ENCODE data around the gene ZNF678.

DNA sequence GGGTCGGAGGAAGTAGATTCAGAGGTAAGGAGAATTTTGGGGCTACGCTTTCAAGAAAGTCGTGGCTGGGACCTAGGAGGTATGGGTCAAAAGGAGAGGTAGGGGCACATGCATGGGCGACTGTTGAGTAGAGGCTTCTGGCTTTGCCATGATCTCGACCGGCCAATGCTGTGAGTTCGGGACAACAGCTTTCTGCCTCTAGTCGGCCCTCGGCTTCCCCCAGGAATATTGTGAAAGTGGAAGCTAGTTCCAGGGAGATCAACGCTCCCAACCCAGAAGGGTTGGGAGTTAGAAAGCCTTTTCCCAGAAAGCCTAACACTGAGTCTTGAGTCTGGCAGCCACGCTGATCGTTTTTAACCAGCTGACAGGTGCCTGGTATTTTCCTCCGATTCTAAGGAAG lies 69.0 kb downstream of the ZNF678 start:
- no peak for TF ChIP-seq ARID2 (IDR thresholded peaks at IDR 0.05)
- TF ChIP-seq, protein P1, sequence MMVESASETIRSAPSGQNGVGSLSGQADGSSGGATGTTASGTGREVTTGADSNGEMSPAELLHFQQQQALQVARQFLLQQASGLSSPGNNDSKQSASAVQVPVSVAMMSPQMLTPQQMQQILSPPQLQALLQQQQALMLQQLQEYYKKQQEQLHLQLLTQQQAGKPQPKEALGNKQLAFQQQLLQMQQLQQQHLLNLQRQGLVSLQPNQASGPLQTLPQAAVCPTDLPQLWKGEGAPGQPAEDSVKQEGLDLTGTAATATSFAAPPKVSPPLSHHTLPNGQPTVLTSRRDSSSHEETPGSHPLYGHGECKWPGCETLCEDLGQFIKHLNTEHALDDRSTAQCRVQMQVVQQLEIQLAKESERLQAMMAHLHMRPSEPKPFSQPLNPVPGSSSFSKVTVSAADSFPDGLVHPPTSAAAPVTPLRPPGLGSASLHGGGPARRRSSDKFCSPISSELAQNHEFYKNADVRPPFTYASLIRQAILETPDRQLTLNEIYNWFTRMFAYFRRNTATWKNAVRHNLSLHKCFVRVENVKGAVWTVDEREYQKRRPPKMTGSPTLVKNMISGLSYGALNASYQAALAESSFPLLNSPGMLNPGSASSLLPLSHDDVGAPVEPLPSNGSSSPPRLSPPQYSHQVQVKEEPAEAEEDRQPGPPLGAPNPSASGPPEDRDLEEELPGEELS (CRISPR knock-in tag; IDR thresholded peaks at IDR 0.05; ENCODE audit: borderline replicate concordance): no peak
- TF ChIP-seq, protein P2, sequence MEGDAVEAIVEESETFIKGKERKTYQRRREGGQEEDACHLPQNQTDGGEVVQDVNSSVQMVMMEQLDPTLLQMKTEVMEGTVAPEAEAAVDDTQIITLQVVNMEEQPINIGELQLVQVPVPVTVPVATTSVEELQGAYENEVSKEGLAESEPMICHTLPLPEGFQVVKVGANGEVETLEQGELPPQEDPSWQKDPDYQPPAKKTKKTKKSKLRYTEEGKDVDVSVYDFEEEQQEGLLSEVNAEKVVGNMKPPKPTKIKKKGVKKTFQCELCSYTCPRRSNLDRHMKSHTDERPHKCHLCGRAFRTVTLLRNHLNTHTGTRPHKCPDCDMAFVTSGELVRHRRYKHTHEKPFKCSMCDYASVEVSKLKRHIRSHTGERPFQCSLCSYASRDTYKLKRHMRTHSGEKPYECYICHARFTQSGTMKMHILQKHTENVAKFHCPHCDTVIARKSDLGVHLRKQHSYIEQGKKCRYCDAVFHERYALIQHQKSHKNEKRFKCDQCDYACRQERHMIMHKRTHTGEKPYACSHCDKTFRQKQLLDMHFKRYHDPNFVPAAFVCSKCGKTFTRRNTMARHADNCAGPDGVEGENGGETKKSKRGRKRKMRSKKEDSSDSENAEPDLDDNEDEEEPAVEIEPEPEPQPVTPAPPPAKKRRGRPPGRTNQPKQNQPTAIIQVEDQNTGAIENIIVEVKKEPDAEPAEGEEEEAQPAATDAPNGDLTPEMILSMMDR (IDR thresholded peaks at IDR 0.05 in 2 of 3, conservative IDR thresholded peaks at IDR 0.05 in 1 of 3; ENCODE audit: insufficient read depth in 2 of 3, low read depth in 1 of 3, low read length in 3 of 3): no peak
- TF ChIP-seq EZH2 (IDR thresholded peaks at IDR 0.05; ENCODE audit: borderline replicate concordance, low read depth, low read length): no peak
- no peak for TF ChIP-seq SPI1 (IDR thresholded peaks at IDR 0.05; ENCODE audit: borderline replicate concordance, low read depth, low read length)
- TF ChIP-seq FOXK2 (conservative IDR thresholded peaks at IDR 0.05 in 1 of 2, IDR thresholded peaks at IDR 0.05 in 1 of 2; ENCODE audit: low read depth in 2 of 2): no peak
- TF ChIP-seq SIN3A (IDR thresholded peaks at IDR 0.05; ENCODE audit: borderline replicate concordance in 2 of 2, control insufficient read depth in 1 of 2, low read depth in 2 of 2, low read length in 2 of 2): no peak
- TF ChIP-seq CREB1 (IDR thresholded peaks at IDR 0.05): no peak
- no peak for TF ChIP-seq CREB1 (CRISPR knock-in tag; IDR thresholded peaks at IDR 0.05)
- no peak for TF ChIP-seq POLR2A (conservative IDR thresholded peaks at IDR 0.05)
- TF ChIP-seq TRIM28 (IDR thresholded peaks at IDR 0.05): no peak
- no peak for TF ChIP-seq SMARCB1 (IDR thresholded peaks at IDR 0.05; ENCODE audit: insufficient read length, low read depth)
- TF ChIP-seq, protein P3, sequence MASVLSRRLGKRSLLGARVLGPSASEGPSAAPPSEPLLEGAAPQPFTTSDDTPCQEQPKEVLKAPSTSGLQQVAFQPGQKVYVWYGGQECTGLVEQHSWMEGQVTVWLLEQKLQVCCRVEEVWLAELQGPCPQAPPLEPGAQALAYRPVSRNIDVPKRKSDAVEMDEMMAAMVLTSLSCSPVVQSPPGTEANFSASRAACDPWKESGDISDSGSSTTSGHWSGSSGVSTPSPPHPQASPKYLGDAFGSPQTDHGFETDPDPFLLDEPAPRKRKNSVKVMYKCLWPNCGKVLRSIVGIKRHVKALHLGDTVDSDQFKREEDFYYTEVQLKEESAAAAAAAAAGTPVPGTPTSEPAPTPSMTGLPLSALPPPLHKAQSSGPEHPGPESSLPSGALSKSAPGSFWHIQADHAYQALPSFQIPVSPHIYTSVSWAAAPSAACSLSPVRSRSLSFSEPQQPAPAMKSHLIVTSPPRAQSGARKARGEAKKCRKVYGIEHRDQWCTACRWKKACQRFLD (CRISPR knock-in tag; IDR thresholded peaks at IDR 0.05): no peak
- no peak for TF ChIP-seq HIVEP1 (CRISPR knock-in tag; IDR thresholded peaks at IDR 0.05)
- no peak for TF ChIP-seq MCM7 (IDR thresholded peaks at IDR 0.05)

All from K562 (cell line).